GM12872 (cell line): ENCODE data around the gene ARID1A.
A peak's percentile ranks its signal among the peaks of the same experiment; 100 is the strongest.

Source experiments
- TF ChIP-seq, protein P1 (sequence below): IDR thresholded peaks from 3 replicates; pipeline ENCODE4 v1.5.1; 2011; ENCODE audit warnings: low read depth, mild to moderate bottlenecking, low read length, moderate library complexity; ENCODE audit not compliant: insufficient read depth

The ARID1A gene

DNA sequence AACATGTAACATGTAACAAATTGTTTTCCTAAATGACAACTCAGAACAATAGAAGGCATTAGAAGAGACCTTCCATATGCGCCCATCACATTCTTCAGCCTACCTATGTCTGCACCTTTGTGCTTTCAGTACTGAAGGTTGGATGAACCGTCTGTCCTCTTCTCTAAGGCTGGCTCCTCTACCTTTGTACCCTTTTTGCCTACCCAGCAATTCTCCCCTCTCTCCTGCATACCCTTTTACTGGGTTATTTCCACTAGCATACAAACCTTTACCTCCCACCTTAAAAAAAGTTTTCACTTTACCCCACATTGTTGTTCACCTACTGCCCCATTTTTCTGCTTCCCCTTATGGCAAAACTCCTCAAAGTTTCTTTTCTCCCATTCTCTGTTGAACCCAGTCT is 97.1 kb downstream of the ARID1A start:
- TF ChIP-seq, protein P1, sequence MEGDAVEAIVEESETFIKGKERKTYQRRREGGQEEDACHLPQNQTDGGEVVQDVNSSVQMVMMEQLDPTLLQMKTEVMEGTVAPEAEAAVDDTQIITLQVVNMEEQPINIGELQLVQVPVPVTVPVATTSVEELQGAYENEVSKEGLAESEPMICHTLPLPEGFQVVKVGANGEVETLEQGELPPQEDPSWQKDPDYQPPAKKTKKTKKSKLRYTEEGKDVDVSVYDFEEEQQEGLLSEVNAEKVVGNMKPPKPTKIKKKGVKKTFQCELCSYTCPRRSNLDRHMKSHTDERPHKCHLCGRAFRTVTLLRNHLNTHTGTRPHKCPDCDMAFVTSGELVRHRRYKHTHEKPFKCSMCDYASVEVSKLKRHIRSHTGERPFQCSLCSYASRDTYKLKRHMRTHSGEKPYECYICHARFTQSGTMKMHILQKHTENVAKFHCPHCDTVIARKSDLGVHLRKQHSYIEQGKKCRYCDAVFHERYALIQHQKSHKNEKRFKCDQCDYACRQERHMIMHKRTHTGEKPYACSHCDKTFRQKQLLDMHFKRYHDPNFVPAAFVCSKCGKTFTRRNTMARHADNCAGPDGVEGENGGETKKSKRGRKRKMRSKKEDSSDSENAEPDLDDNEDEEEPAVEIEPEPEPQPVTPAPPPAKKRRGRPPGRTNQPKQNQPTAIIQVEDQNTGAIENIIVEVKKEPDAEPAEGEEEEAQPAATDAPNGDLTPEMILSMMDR = no peak

DNA sequence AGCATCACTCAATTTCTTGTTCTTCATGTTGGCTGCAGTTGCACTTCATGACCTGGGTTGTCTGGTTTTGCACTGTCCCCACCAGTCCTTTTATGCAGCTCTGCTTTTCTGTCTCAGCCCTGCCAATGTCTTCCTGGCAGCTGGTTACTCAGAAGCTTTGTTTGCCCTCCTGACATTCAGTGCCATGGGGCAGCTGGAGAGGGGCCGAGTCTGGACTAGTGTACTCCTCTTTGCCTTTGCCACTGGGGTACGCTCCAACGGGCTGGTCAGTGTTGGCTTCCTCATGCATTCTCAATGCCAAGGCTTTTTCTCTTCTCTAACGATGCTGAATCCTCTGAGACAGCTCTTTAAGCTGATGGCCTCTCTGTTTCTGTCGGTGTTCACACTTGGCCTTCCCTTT is 98.6 kb downstream of the ARID1A start:
- TF ChIP-seq, protein P1 = no peak

DNA sequence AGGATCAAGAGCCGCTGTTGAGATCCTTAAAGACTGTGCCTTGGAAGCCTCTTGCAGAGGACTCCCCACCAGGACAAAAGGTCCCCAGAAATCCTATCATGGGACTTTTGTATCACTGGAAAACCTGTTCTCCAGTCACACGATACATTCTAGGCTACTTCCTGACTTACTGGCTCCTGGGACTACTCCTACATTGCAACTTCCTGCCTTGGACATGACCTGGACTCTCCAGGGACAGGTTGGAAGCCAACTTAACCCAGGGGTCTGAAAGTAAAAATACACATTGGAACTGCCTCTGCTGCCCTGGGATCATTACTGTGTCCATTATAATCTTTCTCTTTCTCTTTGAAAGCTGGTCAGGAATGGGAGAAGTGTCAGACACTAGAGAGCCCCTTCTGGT is 101.8 kb downstream of the ARID1A start:
- TF ChIP-seq, protein P1 = no peak

DNA sequence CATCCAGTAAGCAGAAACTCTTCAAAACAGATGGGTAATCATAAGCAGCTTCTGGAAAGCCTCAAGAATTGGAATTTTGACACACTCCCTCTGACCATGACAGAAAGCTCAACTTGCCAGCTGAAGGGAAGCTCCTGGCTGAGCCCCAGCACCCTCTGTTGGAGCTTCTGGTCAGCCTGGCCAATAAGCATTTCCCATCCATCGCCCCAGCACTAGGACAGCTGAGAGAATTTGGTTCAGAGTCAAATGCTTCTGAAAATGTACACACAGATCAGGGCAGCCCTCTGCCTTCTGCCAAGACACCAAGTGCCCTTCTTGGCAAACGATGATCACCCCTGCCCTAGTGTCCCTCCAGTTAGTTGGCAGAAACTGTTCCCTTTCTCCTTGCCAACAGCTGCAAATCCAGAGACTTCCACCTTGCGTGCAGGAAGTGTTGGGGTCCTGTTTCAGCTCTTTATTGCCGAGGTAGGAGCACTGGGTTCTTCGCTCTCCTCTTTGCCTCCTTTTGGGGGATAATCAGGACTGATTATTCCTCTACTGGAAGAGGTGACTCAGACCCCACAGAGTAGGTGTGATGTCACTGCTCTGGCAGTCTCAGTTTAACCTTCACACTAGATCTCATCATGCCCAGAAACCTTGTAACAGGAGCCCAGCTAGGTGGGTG is 103.8 kb downstream of the ARID1A start:
- TF ChIP-seq, protein P1 = no peak

DNA sequence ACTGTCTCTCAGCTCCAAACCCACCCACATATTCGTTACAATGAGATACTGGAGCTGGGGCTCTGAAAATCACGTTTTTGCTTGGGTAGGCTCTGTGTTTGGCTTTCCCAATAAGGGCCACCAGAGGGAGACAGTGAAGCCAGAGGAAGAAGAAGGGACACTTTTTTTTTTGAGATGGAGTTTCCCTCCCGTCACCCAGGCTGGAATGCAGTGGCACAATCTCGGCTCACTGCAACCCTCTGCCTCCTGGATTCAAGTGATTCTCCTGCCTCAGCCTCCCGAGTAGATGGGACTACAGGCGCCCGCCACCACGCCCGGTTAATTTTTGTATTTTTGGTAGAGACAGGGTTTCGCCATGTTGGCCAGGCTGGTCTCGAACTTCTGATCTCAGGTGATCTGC is 114.3 kb downstream of the ARID1A start:
- TF ChIP-seq, protein P1 = peak; percentile 83

GRCh38 chr1:26811057-26811456 is 115.2 kb downstream of the ARID1A start:
- TF ChIP-seq, protein P1 = no peak

DNA sequence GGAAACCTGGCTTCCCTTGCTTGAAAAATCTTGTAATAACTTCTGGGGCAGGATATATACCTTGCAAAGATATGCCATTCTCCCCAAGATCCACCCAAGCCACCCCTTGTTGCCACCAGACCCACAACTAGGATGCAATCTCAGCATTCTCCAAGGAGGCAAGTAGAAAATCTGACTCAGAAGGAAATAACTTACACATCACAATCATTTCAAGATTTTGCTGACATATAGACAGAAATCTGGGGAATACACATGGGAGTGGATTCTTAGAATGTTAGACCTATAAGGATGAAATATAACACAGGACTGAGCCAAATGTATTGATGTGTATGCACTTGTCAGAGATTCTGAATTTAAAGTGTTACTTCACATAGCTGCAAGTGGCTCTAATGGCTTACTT is 115.9 kb downstream of the ARID1A start:
- TF ChIP-seq, protein P1 = no peak
